Measurements from ENCODE around the gene KIFC3.
A peak's percentile ranks its signal among the peaks of the same experiment; 100 is the strongest.
"Not testable (repeated sequence)": the region's sequence is repeated elsewhere in the genome, so short reads cannot be mapped to it uniquely, and the experiment has no call there.

The KIFC3 gene

DNA sequence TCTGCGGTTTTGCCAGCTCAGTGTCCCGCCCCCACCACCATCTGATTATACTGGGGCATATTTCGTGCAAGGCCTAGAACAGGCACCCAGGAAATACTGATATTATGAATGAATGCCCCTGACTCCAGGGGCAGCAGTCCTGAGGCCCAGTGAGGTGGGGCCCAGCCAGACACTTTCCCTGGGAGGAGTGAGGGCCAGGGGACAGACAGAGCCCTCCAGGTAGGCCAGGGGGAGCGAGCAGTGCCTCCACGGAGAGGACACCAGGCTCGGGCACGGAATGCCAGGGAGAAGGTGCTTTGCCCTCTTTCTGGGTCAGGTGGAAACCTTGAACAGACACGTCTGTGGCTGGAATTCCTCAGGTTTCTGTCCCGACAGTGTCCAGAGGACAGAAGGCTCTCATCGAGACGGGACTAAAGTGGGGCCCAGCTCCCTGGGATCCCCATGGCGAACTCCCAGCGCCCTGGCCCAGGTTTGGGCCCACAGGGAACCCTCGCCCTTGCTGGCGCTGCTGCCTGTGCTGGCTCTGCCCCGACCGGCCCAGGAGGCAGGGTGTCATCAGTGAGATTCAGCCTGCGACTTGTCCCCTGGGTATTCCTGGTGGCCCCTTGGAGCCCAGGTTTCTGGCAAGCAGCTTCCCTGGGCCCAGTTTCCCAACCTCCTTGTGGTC is 62.4 kb downstream of the KIFC3 start:
- DNase-seq (ENCODE audit: low read depth), result no peak

DNA sequence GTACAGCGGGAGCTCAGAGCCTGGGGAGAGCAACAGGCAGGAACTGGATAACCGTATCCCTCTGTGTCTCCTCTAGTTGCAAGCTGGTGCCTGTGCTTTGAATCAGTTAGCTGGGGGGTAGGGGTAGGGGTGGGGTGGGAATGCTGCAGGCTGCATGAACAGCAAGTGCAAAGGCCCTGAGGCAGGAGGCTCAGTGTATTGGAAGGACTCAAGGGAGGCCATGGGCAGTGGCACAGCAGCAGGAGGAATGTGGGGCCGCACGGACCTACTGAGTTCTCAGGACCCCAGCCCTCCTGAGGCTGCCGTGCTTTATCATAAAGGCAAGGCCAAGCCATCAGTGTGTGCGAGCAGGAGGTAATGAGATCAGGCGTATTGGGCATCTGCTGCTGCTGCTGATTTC is 63.4 kb downstream of the KIFC3 start:
- DNase-seq (ENCODE audit: low read depth), result no peak

DNA sequence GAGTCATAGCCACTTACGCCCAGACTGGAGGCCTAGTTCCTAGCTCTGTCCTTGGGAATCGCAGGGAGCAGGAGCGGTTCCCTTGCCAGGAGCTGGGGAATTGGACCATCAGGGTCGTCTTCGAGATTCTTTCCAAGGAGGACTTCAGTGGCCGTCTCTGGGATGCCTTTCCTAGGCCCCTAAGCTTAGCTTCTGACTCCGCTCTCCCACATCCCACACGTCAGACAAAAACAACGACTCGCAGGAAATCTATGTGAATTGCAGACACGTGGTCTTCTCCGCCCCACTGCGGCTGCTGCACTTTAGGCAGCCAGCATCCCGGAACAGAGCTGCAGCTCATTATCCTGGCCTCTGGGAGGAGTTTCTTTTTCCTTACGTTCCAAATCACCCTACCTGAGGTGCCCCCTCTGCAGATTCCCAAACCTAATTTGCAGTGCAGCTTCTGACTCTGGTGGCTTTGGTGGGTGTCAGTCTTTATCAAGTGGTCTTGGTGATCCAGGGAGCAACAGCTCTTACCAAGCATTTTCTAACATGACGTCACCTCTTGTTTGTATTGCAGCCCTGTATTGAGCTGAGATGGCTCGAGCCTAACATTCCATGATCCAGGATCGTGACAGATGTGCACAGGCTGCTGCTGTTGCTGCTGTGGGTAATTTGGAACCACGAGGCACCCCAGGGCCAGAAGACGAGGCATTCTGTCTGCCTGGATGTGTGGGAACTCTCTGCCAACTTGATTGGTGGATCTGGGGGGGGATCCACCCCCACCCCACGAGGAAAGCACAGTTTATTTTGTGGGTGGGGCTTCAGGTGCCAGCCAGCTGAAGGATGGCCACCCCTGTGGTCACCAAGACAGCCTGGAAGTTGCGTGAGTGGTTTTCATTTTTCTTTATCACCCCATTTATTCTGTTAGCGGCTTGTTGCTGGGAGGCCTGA is 65.6 kb downstream of the KIFC3 start:
- DNase-seq (ENCODE audit: low read depth), result no peak

DNA sequence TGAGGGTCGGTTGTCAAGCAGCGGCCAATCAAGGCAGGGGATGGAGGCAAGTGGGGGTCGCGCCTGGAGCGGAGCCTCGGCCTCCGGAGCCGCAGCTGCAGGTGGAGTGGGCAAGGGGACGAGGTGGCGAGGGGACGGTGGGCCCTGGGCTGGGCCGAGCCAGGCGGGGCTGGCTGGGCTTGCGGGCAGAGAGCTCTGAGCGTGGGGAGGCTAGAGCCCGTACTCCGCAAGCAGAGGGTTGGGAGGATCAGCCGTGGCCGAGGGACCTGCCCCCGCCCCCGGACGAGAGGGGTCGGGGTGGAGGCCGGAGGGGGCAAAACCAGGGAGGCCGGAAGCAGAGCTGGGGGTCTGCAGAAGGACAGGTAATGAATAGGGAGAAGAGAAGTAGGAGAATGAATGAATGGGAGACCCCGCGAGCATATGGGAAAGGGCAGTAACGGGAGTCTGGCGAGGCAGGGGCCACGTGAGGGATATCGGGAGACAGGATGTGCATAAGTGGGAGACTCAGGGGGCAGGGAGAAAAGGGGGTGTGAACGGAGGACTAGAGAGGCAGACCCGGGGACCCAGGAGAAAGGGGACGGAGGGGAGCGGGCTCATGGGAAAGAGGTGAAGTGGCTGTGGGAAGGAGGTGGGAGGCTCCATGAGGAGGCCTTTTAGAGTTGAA is 66.4 kb downstream of the KIFC3 start, which contains the start of gene KATNB1:
KATNB1 (plus strand) TSS at position 16 of the 664 bp plus-strand sequence. CDS start 1,474 bp downstream, outside the sequence.
- no peak for DNase-seq (ENCODE audit: low read depth)

DNA sequence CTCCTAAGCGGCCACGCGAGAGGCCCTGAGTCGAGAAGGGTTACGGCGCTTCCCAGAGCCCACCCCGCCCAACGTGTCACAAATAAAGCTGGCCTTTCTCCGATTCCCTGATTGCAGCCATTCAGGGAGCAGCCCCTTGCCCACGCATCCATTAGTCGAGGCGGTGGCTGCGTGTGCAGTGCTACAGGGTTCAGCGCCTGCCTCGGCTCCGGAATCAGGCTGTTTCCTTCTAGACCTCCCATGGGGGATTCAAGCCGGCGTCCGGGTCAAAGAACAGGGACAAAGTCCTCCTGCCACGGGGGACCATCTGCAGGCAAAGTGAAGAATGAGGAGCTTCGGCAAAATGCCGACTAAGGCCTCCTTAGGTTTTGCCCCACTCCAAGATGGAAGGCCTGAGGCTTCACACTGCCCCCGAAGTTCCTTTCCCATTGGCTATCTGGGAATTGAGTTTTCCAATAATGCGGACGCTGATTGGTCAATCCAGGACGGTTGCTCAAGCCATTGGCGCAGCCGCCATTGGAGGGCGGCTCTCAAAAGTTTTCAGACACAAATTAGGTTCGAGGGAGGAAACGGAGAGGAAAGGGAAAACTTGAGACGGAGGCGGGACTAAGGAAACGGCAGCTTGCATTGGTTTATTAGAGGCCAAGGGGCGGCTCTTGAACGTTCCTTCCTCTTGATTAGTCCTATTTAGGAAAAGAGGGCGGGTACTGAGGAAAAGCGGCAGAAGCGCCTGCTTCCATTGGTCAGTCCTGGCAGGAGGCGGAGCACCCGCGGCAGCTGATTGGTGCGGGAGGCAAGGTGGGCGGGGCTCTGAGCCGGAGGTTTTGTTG is 67.2 kb downstream of the KIFC3 start:
- DNase-seq (ENCODE audit: low read depth), result peak; percentile 87

DNA sequence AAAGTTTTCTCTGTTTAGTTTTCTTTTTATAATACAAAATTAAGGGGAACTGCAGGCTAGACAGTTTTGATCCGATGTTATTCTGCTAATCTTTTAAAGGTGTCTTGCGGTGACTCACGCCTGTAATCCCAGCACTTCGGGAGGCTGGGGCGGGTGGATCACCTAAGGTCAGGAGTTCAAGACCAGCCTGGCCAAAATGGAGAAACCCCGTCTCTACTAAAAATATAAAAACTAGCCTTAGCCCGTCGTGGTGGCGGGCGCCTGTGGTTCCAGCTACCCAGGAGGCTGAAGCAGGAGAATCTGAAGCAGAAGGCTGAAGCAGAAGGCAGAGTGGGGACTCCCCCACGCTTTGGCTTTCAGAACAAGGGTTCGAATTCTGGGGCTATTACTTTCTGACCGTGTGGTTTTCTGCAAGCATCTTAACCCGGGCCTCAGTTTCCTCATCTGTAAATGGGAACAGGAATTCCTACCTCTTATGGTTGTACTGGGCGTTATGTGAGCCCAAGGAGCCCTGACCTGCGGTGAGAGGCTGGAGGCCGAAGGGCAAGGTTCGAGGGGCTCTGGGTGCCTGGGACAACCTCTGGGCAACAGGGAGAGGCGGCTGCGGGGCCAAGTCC is 67.9 kb downstream of the KIFC3 start:
- DNase-seq (ENCODE audit: low read depth), result no peak

DNA sequence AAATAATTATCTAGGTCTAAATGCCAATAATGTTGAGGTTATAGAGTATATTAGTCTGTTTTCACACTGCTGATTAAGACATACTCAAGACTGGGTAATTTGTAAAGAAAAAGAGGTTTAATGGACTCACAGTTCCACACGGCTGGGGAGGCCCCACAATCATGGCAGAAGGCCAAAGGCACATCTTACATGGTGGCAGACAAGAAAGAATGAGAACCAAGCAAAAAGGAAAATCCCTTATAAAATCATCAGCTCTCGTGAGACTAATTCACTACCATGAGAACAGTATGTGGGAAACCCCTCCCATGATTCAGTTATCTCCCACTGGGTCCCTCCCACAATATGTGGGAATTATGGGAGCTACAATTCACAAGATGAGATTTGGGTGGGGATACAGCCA is 69.6 kb downstream of the KIFC3 start:
- DNase-seq (ENCODE audit: low read depth), result no peak

DNA sequence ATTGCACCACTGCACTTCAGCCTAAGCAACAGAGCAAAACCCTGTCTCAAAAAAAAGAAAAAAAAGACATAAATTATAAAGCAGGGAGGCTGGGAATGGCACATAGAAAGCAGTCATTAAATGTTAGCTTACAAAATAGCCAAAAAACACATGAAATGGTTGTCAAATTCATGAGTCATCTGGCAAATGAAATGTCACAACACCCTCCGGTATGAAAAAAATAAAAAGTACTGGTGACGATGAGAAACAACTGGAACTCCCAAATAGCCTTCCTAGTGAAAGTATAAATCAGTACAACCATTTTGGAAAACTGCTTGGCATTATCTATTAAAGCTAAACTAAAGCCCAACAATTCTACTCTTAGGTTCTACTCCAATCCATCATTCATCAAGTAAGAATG is 70.3 kb downstream of the KIFC3 start:
- DNase-seq (ENCODE audit: low read depth), result no peak

DNA sequence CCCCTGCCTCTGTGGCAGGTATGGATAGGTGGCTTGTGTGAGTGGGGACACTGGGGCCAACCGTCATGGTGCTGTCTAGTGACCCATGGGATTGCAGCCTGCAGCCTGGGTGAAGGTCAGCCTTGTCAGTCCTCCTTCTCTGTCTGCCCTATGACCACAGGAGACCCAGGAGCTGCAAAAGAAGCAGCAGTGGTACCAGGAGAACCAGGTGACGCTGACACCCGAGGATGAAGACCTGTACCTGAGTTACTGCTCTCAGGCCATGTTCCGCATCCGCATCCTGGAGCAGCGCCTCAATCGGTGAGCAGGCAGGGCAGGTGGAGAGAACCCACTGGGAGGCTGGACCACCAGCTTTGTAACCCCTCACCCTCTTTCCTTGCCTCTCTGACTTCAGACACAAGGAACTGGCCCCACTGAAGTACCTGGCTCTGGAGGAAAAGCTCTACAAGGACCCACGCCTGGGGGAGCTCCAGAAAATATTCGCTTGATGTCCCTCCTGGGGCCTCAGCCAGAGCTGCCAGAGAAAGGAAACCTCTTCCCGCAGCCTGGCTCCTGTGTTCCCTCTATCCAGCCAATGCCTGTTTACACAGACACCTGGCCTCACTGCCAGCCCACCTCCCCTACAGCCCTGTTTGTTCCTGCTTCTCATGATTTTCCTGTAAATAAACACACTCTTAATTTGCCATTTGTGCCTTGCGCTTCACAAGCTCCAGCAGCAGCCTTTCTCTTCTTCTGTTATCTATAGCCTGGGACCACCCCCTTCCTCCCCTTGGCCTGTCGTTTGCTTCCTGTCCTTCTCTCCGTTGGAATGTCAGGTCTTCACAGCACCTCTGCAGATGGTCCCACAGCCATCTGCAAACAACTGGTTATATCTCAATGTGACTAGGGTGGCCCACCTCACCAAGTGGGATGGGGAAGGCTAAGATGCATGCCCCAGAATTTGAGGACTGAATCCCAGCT is 71.2 kb downstream of the KIFC3 start:
- no peak for DNase-seq (ENCODE audit: low read depth)

DNA sequence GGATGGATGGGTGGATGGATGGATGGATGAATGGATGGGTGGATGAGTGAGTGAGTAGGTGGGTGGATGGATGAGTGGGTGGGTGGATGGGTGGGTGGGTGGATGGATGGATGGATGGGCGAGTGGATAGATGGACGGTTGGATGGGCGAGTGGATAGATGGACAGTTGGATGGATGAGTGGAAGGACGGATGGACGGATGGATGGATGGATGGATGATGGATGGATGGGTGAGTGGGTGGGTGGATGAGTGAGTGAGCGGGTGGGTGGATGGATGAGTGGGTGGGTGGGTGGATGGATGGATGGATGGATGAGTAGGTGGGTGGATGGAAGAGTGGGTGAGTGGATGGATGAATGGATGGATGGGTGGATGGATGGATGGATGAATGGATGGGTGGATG is 72.4 kb downstream of the KIFC3 start:
- not testable (repeated sequence) for DNase-seq (ENCODE audit: low read depth)

DNA sequence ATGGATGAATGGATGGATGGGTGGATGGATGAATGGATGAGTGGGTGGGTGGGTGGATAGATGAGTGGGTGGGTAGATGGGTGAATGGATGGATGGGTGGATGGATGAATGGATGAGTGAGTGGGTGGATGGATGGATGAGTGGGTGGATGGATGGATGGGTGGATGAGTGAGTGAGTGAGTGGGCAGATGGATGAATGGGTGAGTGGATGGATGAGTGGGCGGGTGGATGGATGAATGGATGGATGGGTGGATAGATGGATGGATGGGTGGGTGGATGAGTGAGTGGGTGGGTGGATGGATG is 73.2 kb downstream of the KIFC3 start:
- DNase-seq (ENCODE audit: low read depth), result no peak

DNA sequence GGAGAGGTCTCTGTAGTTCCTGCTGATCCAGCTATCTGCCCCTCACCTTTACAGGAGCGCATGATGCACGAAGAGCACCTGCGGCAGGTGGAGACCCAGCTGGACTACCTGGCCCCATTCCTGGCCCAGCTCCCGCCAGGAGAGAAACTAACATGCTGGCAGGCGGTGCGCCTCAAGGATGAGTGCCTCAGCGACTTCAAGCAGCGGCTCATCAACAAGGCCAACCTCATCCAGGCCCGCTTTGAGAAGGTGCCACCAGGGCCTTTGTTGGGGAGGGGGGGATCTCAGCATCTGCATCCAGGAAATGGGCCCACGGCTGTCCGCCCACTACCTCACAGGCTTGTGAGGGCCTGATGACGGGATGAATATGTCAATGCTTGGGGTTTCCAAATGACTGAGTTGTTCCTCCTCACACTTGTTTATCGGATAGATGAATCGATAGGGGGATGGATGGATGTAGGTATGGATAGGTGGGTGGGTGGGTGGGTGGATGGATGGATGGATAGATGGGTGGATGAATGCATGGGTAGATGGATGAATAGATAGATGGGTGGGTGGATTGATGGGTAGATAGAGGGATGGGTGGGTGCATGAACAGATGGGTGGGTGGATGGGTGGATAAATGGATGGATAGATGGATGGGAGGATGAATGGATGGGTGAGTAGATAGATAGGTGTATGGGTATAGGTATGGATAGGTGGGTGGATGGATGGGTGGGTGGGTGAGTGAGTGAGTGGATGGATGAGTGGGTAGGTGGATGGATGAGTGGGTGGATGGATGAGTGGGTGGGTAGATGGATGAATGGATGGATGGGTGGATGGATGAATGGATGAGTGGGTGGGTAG is 73.7 kb downstream of the KIFC3 start:
- DNase-seq (ENCODE audit: low read depth), result no peak

DNA sequence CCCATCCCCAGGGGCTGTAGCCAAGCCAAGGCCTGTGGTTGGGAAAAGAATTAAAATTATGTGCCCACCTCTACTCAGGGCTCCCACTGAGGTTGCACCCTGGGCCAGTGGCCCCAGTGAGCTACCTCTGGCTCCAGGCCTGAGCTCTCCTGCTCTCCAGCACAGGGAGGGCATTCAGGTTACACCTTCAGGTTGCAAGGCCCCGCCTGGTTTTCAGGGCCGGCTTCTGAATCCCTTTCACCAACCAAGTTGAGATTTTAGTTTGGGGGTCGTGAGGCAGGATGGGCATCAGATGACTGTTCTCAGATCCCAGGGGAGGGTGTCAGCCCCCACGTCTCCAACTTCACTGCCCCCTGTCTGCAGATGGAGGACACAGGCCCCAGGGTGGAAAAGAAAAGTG is 74.7 kb downstream of the KIFC3 start:
- no peak for DNase-seq (ENCODE audit: low read depth)

DNA sequence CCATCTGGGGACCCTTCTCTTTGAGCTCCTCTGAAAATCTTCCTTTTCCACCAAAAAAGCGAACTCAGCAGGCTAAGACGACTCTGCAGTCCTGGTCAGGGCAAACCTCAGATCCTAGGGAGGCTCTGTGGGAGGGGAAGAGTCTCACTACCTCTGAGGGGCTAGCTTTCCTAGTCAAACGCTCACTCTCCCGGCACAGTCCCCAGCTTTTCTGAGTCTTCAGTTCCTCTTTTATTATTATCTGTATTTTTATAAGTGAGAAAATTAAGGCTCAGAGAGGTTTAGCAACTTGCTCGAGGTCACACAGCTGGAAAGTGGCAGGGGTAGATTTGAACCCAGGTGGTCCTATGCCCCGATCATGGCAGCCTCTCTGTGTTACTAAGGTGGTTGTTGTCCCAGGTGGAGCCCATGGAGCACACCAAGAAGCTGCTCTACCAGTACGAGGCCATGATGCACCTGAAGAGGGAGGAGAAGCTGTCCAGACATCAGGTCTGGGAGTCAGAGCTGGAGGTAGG is 75.8 kb downstream of the KIFC3 start:
- no peak for DNase-seq (ENCODE audit: low read depth)

DNA sequence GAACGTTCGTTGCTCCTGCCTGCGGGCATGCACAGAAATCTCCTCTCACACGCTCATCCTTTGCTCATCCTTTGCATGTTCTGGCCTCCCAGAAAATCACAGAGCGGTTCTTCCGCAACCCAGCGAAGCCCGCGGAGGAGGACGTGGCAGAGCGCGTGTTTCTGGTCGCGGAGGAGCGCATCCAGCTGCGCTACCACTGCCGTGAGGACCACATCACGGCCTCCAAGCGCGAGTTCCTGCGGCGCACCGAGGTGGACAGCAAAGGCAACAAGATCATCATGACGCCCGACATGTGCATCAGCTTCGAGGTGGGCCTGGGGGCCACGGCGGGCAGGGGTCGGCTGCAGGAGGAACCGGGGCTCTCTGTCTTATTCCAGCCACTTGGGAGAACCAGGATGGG is 76.3 kb downstream of the KIFC3 start:
- no peak for DNase-seq (ENCODE audit: low read depth)

DNA sequence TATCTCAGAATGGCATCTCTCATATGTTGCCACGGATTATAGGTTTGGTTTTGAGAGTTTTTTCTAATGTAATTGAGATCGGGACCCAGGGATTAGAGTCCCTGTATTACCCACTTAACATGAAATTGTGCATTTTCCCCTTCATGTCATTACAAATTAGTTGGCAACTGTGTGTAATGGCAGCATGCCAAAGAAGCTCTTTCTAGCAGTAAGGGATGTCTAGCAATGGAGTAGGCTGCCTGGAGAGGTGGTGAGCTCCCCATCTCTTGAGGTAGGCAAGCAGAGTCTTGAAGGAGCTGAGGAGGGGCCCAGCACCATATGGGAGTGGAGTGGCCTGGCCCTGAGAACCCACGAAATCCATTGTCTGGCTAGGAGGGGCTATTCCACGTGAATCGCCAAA is 76.7 kb downstream of the KIFC3 start:
- DNase-seq (ENCODE audit: low read depth), result no peak

DNA sequence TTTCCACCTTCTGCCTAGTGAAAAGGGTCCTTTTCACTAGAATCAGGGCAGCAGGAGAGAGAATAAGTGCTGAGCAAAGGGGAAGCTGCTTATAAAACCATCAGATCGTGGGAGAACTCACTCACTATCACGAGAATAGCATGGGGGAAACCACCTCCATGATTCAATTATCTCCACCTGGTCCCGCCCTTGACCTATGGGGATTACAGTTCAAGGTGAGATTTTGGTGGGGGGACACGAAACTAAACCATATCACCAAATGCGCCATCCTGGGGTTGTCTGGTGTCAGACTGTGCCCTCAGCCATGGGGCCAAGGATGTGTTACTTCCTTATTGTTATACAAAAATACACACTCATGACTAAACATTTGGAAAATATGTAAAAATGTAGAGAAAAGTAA is 77.1 kb downstream of the KIFC3 start:
- DNase-seq (ENCODE audit: low read depth), result no peak

DNA sequence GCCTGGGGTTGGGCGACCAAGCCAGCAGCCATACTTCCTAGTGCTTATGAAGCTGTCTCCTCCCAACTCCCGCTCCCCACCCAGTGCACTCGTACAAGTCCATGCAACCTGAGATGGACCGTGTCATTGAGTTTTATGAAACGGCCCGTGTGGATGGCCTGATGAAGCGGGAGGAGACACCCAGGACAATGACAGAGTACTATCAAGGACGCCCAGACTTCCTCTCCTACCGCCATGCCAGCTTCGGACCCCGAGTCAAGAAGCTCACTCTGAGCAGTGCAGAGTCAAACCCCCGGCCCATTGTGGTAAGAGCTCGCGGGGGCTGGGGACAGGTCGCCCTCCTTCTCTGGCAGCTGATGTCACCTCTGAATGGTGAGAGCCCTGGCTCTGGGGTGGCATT is 77.8 kb downstream of the KIFC3 start:
- no peak for DNase-seq (ENCODE audit: low read depth)

DNA sequence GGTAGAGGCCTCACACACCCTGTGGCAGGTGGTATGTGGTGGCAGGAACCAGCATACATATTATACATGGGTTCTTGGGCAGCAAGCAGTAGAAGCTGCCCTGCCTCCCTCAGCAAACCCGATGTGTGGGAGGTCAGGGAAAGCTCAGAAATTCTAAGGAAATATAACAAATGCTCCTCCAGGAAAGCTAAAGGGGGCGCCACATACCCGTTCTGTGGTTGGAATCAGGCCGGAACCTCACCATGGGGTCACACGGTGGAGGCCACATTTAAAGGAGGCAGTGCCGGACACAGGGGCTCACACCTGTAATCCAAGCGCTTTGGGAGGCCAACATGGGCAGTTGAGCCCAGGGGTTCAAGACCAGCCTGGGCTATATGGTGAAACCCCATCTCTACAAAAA is 79.1 kb downstream of the KIFC3 start:
- no peak for DNase-seq (ENCODE audit: low read depth)
